HEK293 (cell line): Measurements from ENCODE around the gene OR2W1.

Experiments used
- CTCF ChIP-seq: fragments of 450-650 bp; formaldehyde crosslinking; IDR thresholded peaks from 2 replicates; pipeline ENCODE4 v1.5.1; 2016; ENCODE audit warnings: missing biosample characterization, missing genetic modification characterization
- ZNF174 ChIP-seq: fragments of 450-650 bp; formaldehyde crosslinking; IDR thresholded peaks from 2 replicates; pipeline ENCODE4 v1.5.0; 2017; ENCODE audit warnings: missing biosample characterization, mild to moderate bottlenecking, missing genetic modification characterization

GRCh38 chr6:29025927-29026585, 18.9 kb downstream of the OR2W1 start:
- no peak for TF ChIP-seq CTCF
- no peak for TF ChIP-seq ZNF174
